Breast epithelium (tissue), 4 donors: ENCODE measurements around the gene CNGA2. TPM values are rescaled to one million over a fixed set of nuclear protein-coding genes. Genes with fewer than 3 reads are reported as not detected.

Source experiments
- DNase-seq, 2 donors: peaks; one replicate each; pipeline ENCODE4 v3.0.0-alpha.2; 2019; ENCODE audit warnings: low spot score in 2 of 2
- H3K27ac ChIP-seq, 2 donors: fragments of 200-600 bp; sonication (generic) in 1 of 2; one replicate each; pipeline ENCODE4 v1.5.1; 2016 to 2019; ENCODE audit warnings: mild to moderate bottlenecking in 1 of 2
- H3K27me3 ChIP-seq, 2 donors: fragments of 200-600 bp; sonication (generic) in 1 of 2; one replicate each; pipeline versions ENCODE4 v1.5.1 to v1.6.0; 2017 to 2019; ENCODE audit warnings: control low read depth in 1 of 2, mild to moderate bottlenecking in 1 of 2
- H3K36me3 ChIP-seq: fragments of 200-600 bp; one replicate; pipeline ENCODE4 v1.5.1; 2019
- H3K4me1 ChIP-seq, 2 donors: fragments of 200-600 bp; sonication (generic); one replicate each; pipeline ENCODE4 v1.5.1; 2016 to 2019; ENCODE audit warnings: control low read depth in 1 of 2
- H3K4me3 ChIP-seq, 3 donors: fragments of 200-600 bp; sonication (generic); 1 replicate in 2 of 3; 2 replicates in 1 of 3; pipeline ENCODE4 v1.5.1; 2016 to 2019; ENCODE audit warnings: mild to moderate bottlenecking in 3 of 3, moderate library complexity in 2 of 3
- H3K9me3 ChIP-seq, 2 donors: fragments of 200-600 bp; sonication (generic) in 1 of 2; one replicate each; pipeline ENCODE4 v1.5.1; 2016 to 2019; ENCODE audit warnings: control low read depth in 1 of 2
- POLR2A ChIP-seq: fragments of 450-650 bp; IDR thresholded peaks from one replicate; pipeline ENCODE4 v1.6.1; 2016; ENCODE audit warnings: antibody characterized with exemption, mild to moderate bottlenecking, moderate library complexity
- POLR2AphosphoS5 ChIP-seq, 3 donors: sonication (generic); formaldehyde crosslinking; IDR thresholded peaks; one replicate each; pipeline ENCODE4 v1.6.1; 2017; ENCODE audit warnings: antibody characterized with exemption in 3 of 3
- intact Hi-C: fragments of 100-400 bp; cut with DNase I; formaldehyde crosslinking; loops from one replicate; pipeline ENCODE4 v1.15.1; 2023; ENCODE audit warnings: low total_unique reads
- total RNA-seq, 3 donors: library from RNA; depleted of rRNA; stranded (reverse); fragments of >200 nt; gene quantifications; one replicate each; pipeline ENCODE4 v1.1.0, GENCODE V29; 2016
- TF ChIP-seq, protein P1 (sequence below), 3 donors: fragments of 450-650 bp; IDR thresholded peaks; one replicate each; pipeline ENCODE4 v1.5.1; 2016 to 2017; ENCODE audit warnings: antibody characterized with exemption in 3 of 3, mild to moderate bottlenecking in 3 of 3, moderate library complexity in 3 of 3

The CNGA2 gene
- total RNA-seq, 3 donors from 2014 or later: not detected

DNA sequence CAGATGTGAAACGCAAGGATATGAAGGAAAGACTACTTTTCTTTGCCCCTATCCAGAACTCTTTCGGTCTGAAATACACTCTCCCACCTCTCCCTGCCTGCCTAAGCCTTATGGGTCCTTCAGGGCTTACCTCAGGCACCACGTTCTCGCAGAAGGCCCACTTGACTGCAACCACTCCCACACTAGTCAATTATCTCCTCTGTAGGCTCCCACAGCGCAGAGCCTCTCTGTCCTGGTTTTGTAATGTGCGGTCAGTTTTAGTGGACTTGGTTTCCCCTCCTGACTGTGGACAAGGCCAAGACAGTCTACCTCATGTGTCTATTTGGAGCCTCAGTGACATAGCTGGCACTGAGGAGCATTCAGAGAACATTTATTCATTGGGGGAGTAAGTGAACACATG lies 11.1 kb downstream of the CNGA2 start:
- no peak overlapping the region for H3K27ac ChIP-seq
- no peak for DNase-seq
- H3K27me3 ChIP-seq: peaks cover 0 to 27% of the 10 kb centered on the region in 2 donors
- TF ChIP-seq, protein P1, sequence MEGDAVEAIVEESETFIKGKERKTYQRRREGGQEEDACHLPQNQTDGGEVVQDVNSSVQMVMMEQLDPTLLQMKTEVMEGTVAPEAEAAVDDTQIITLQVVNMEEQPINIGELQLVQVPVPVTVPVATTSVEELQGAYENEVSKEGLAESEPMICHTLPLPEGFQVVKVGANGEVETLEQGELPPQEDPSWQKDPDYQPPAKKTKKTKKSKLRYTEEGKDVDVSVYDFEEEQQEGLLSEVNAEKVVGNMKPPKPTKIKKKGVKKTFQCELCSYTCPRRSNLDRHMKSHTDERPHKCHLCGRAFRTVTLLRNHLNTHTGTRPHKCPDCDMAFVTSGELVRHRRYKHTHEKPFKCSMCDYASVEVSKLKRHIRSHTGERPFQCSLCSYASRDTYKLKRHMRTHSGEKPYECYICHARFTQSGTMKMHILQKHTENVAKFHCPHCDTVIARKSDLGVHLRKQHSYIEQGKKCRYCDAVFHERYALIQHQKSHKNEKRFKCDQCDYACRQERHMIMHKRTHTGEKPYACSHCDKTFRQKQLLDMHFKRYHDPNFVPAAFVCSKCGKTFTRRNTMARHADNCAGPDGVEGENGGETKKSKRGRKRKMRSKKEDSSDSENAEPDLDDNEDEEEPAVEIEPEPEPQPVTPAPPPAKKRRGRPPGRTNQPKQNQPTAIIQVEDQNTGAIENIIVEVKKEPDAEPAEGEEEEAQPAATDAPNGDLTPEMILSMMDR (IDR thresholded peaks at IDR 0.05): no peak
- TF ChIP-seq POLR2AphosphoS5 (IDR thresholded peaks at IDR 0.05) (no peak), POLR2A (no peak)
- intact Hi-C loops: no loop called here
- H3K4me3 ChIP-seq: no peak overlapping the region
- no peaks in the 10 kb centered on the region for H3K9me3 ChIP-seq
- no peaks in the 10 kb centered on the region for H3K4me1 ChIP-seq
- no peaks in the 10 kb centered on the region for H3K36me3 ChIP-seq

DNA sequence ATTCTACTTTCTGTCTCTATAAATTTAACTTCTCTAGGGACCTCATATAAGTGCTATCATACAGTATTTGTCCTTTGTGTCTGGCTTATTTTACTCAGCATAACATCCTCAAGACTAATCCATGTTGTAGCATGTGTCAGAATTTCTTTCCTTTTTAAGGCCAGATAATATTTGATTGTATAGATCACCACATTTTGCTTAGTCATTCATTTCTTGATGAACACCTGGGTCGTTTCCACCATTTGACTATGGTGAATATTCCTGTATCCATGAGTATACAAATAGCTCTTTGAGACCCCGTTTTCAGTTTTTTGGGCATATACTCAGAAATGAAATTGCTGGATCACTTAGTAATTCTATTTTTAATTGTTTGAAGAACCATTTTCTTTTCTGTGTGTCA lies 12.0 kb downstream of the CNGA2 start:
- intact Hi-C loops: no loop called here
- Histone ChIP-seq H3K9me3 (no peaks in the 10 kb centered on the region), H3K27me3 (peaks cover 0 to 27% of the 10 kb centered on the region in 2 donors), H3K4me3 (no peak overlapping the region), H3K4me1 (no peaks in the 10 kb centered on the region), H3K36me3 (no peaks in the 10 kb centered on the region), H3K27ac (no peak overlapping the region)
- TF ChIP-seq, protein P1 (IDR thresholded peaks at IDR 0.05): no peak
- TF ChIP-seq POLR2AphosphoS5 (IDR thresholded peaks at IDR 0.05): no peak
- TF ChIP-seq POLR2A: no peak
- no peak for DNase-seq

DNA sequence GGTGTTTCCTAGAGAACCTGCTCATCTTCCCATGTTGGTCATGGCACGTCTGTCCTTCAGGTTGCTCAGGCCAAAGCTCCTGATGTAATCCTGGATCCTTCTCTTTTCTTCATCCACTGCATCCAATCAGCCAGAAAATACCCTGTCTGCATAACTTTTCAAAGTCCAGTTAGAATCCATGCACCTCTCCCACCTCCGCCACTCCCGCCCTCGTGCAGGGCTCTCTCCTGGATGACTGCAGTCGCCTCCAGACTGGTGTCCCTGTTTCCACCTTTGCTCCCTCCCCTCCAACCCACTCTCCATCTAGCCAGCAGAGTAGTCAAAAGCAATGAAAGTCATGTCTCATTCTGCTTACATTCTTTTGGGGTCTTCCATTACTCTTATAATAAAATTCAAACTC lies 16.0 kb downstream of the CNGA2 start:
- no peak for DNase-seq

DNA sequence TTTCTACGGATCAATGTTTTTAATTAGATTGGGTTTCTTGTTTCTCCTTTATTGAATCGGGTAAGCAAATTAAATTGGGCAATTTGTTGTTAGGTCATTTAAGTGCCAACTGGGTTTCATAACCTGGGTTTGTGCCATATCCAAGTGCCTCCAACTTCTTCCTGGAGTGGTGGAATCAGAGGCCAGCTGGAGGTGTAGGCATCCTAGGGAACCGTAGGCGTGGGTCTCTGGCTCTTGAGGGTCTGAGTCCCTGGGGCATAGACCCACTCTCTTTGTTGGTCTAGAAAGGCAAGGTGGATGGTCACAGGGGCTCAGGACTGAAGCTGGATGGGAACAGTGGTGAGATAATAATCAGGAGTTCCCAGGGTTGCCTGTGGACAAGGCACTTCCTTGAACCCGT lies 18.3 kb downstream of the CNGA2 start:
- Histone ChIP-seq H3K4me1 (no peaks in the 10 kb centered on the region), H3K27me3 (peaks cover 0 to 50% of the 10 kb centered on the region in 2 donors), H3K27ac (no peak overlapping the region), H3K36me3 (no peaks in the 10 kb centered on the region), H3K4me3 (no peak overlapping the region), H3K9me3 (no peaks in the 10 kb centered on the region)
- no peak for DNase-seq
- TF ChIP-seq, protein P1 (IDR thresholded peaks at IDR 0.05): no peak
- TF ChIP-seq POLR2A (no peak), POLR2AphosphoS5 (IDR thresholded peaks at IDR 0.05) (no peak)
- intact Hi-C loops: no loop called here

More for the DNA sequence above, 16.0 kb downstream of the CNGA2 start:
- TF ChIP-seq POLR2A: no peak
- TF ChIP-seq, protein P1 (IDR thresholded peaks at IDR 0.05): no peak
- TF ChIP-seq POLR2AphosphoS5 (IDR thresholded peaks at IDR 0.05): no peak
- Histone ChIP-seq H3K9me3 (no peaks in the 10 kb centered on the region), H3K27ac (no peak overlapping the region), H3K4me3 (no peak overlapping the region), H3K36me3 (no peaks in the 10 kb centered on the region), H3K27me3 (peaks cover 0 to 33% of the 10 kb centered on the region in 2 donors), H3K4me1 (no peaks in the 10 kb centered on the region)
- intact Hi-C loops: no loop called here

DNA sequence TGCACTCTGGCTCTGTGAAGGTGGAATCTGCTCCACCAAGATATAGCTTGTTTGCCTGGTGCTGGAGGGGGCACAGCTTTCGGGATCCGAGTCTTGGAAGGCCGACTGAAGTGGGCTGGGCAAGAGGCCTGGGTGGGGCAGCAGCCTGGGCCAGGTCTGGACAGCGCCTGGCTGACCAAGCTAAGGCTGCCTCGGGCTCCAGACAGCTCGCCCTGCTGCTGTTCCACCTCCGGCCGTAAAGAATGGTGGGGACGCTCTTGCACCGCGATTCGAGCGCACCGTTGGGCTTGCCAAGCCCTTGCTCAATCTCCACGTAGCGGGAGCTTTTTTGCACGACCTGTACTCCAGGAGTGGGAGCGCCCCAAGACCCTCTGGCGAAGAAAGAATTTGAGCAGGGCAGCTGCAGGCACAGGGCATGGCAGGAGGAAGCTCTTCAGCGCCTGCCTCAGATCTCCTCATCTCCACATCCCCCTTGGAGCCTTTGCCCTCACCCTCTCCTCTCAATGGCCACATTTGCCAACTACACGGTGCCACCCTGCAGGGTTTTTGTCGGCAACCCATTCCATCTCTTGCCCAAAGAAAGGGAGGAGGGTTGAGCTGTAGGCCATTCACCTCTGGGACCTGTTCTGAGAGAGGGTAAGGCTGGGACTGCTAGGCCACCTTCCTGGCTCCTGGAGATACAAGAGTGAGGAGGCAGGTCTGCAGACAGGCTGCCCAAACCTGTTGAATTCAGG lies 18.9 kb downstream of the CNGA2 start:
- no peaks in the 10 kb centered on the region for H3K9me3 ChIP-seq
- H3K4me3 ChIP-seq: no peak overlapping the region
- no peaks in the 10 kb centered on the region for H3K4me1 ChIP-seq
- no peak for TF ChIP-seq POLR2A
- TF ChIP-seq, protein P1 (IDR thresholded peaks at IDR 0.05): peak; percentile 70 to 88 (median 80)
- H3K36me3 ChIP-seq: no peaks in the 10 kb centered on the region
- intact Hi-C loops: no loop called here
- H3K27me3 ChIP-seq: peaks cover 0 to 55% of the 10 kb centered on the region in 2 donors
- H3K27ac ChIP-seq: no peak overlapping the region
- DNase-seq: peak; percentile 23 to 59
